Ecto neural progenitor cell (in vitro differentiated cells): Measurements from ENCODE around the gene CENPH.
"Not testable (repeated sequence)": the region's sequence is repeated elsewhere in the genome, so short reads cannot be mapped to it uniquely, and the experiment has no call there.

Experiments
- DNase-seq: peaks from one replicate; pipeline ENCODE4 v3.0.0-alpha.2; 2018; ENCODE audit warnings: low spot score

The CENPH gene

GRCh38 chr5:69209602-69210001 is 20.2 kb downstream of the CENPH start:
- no peak for DNase-seq

GRCh38 chr5:69211200-69211599 is 21.8 kb downstream of the CENPH start:
- no peak for DNase-seq

GRCh38 chr5:69212022-69212421 is 22.6 kb downstream of the CENPH start:
- DNase-seq, result no peak

- no peak for DNase-seq
Measured at GRCh38 chr5:69213513-69214215, 24.3 kb downstream of the CENPH start.

- no peak for DNase-seq
Measured at GRCh38 chr5:69217151-69217511, 27.7 kb downstream of the CENPH start.

GRCh38 chr5:69217548-69218526 is 28.5 kb downstream of the CENPH start:
- peak; percentile 95 for DNase-seq

- DNase-seq, result no peak
Measured at GRCh38 chr5:69219939-69220338, 30.6 kb downstream of the CENPH start.

GRCh38 chr5:69220371-69220770 is 31.0 kb downstream of the CENPH start:
- not testable (repeated sequence) for DNase-seq

GRCh38 chr5:69220833-69221232 is 31.4 kb downstream of the CENPH start:
- DNase-seq, result not testable (repeated sequence)

GRCh38 chr5:69224520-69224919 is 35.1 kb downstream of the CENPH start:
- no peak for DNase-seq

- no peak for DNase-seq
Measured at GRCh38 chr5:69225860-69226259, 36.5 kb downstream of the CENPH start.

GRCh38 chr5:69230181-69230580 is 40.8 kb downstream of the CENPH start:
- no peak for DNase-seq

GRCh38 chr5:69231281-69231680 is 41.9 kb downstream of the CENPH start:
- no peak for DNase-seq

- DNase-seq, result no peak
Measured at GRCh38 chr5:69231851-69232250, 42.5 kb downstream of the CENPH start.

GRCh38 chr5:69234457-69235268 is 45.3 kb downstream of the CENPH start, which contains the start of gene CDK7:
TSS of gene CDK7 (plus strand) at chr5:69234886. CDS start at chr5:69234976, 90 bp downstream.
- DNase-seq, result peak; percentile 91

GRCh38 chr5:69236733-69237132 is 47.4 kb downstream of the CENPH start:
- not testable (repeated sequence) for DNase-seq

- DNase-seq, result no peak
Measured at GRCh38 chr5:69237877-69238276, 48.5 kb downstream of the CENPH start.

GRCh38 chr5:69238760-69239251 is 49.4 kb downstream of the CENPH start:
- no peak for DNase-seq

- no peak for DNase-seq
Measured at GRCh38 chr5:69242215-69242927, 53.0 kb downstream of the CENPH start.

GRCh38 chr5:69245031-69245430 is 55.6 kb downstream of the CENPH start:
- DNase-seq, result no peak

GRCh38 chr5:69248019-69248418 is 58.6 kb downstream of the CENPH start:
- DNase-seq, result no peak
